EH (cell line): Measurements from ENCODE around the gene PHACTR1.

Source experiments
- DNase-seq: peaks from one replicate; pipeline ENCODE4 v3.0.0-alpha.2; 2015; ENCODE audit warnings: low read depth

PHACTR1 gene

DNA sequence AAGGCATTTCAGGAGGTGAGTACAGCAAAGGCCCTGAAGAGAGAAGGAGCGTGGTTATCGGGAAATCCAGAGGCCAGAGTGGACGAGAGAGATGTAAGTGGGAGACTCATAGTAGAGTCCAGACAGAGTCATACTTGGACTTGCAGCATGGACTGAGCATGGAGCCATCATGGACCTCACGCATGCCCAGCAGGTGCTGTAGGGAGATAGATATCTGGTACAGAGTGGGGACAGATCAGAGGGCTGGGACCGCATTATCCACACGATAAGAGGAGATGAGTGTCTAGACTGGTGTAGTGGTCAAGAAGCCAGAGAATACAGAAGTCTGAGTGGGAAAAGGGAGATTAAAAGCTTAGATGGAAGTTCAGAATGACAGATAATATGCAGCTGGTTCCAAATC lies 484.8 kb downstream of the PHACTR1 start:
- DNase-seq, result no peak

DNA sequence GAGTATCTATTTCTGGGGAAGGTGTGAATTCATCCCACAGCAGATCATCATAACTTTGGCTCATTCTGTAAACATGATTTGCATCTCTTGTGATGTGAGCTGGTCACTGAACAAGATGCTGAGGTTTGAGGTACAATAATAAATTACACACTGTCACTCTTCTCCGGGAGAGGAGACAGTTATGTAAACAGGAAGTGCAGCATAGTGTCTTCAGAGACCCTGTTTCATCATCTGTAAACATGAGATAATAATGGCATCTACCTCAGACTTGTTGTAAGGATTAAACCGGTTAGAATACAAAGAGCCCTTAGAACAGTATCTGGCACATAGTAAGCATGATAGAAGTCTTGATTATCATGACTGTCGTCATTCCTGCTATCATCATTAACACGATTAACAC lies 486.6 kb downstream of the PHACTR1 start:
- DNase-seq, result no peak

DNA sequence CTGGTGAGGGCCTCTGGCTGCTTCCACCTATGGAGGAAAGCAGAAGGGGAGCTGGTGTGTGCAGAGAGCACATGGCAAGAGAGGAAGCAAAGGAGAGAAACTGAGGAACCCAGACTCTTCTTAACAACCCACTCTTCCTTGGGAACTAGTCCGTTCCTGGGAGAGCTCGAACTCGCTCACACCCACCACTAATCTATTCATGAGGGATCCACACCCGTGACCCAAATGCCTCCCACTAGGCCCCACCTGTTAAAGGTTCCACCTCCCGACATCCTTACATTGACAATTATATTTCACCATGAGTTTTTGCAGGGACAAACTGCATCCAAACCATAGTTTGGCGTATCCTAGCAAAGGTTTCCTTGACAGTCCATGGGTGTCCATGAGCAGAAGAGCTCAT lies 488.5 kb downstream of the PHACTR1 start:
- no peak for DNase-seq

DNA sequence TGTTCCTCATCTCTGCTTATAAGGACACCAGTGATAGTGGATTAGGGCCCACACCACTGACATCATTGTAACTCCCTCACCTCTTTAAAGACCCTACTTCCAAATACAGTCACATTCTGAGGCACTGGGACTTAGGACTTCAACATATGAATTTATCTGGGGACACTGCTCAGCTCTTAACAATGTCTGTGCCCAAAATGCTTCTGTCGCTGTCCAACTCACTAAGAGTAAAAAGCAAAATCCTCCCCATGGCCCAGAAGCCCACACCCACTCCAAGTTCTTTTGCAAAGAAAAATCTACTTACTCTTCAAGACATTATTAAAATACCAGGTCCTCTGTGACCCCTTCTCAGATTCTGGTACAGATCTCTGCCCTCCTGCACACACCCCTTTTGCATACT lies 495.5 kb downstream of the PHACTR1 start:
- no peak for DNase-seq

GRCh38 chr6:13212538-13212937 lies 496.0 kb downstream of the PHACTR1 start:
- DNase-seq, result no peak

GRCh38 chr6:13215390-13215789 lies 498.8 kb downstream of the PHACTR1 start:
- DNase-seq, result no peak

- DNase-seq, result no peak
These were observed 499.9 kb downstream of the PHACTR1 start for GRCh38 chr6:13216236-13217014.

DNA sequence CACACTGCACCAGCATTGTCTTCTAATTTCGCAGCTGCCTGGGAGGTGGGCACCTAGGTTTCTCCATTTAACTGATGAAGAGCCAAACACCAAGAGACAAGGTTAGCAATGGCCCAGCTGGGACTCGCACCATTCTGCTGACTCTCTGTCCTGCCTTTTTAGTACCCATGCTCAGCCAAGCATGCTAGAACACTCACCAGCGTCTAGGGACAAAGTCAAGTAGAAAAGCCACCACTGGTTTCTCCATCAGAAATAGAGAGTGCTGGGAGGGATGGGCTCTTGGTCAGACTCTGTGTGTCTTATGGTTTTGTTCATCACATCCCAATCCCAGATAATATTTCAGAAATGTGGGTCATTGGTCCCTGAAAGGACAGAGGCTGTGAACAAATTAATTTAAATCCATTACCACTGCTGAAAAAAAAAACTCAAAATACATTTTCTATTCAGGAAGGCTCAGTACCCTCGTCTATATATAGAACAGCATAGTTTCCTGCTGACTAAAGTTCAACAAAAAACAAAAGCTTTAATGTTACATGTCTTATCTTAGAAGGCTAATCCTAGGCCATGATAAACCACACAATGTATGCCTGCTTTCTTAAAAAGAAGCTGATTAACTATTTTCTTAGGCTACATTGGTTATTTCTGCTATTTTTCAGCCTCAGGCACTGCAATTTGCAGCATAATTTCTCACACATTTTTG lies 500.8 kb downstream of the PHACTR1 start:
- DNase-seq, result peak; percentile 77

- DNase-seq, result no peak
These were observed 503.7 kb downstream of the PHACTR1 start for GRCh38 chr6:13220266-13220665.

DNA sequence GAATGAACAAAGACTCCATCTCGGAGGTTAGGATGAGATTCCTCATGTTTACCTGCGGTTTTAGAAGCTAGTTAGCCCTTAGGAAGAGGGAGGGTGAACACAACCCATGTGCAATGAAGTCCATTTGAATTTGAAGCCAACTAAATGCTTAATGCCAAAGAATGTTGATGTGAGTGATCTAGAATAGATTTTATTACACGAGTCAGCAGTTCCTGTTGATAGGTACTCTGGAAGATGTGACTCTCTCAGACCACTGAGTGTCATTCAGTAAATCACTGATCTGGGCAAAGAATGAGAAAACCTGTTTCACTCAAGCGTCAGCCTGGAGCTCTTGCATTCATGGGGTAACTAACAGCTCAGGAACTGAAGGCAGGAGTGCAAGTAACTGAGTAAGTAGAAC lies 505.5 kb downstream of the PHACTR1 start:
- no peak for DNase-seq

DNA sequence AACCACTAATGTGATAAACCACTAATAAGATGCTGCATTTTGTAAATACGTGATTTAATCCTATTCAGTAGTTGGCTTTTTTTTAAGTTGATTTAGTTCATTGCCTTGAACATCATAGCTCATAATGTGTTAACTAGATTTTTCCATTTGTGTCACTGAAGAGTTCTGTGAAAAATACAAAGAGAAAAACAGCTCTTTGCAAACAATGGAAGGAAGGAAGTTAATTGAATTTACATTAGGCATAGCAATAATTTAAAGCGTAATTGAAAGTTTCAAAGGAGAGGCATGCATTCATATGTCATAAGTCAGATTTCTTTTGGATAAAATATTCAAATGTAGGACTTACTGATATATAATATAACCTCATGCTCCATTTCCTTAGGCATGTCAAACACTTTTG lies 509.5 kb downstream of the PHACTR1 start:
- DNase-seq, result no peak

- no peak for DNase-seq
These were observed 512.0 kb downstream of the PHACTR1 start for GRCh38 chr6:13228264-13229204.

DNA sequence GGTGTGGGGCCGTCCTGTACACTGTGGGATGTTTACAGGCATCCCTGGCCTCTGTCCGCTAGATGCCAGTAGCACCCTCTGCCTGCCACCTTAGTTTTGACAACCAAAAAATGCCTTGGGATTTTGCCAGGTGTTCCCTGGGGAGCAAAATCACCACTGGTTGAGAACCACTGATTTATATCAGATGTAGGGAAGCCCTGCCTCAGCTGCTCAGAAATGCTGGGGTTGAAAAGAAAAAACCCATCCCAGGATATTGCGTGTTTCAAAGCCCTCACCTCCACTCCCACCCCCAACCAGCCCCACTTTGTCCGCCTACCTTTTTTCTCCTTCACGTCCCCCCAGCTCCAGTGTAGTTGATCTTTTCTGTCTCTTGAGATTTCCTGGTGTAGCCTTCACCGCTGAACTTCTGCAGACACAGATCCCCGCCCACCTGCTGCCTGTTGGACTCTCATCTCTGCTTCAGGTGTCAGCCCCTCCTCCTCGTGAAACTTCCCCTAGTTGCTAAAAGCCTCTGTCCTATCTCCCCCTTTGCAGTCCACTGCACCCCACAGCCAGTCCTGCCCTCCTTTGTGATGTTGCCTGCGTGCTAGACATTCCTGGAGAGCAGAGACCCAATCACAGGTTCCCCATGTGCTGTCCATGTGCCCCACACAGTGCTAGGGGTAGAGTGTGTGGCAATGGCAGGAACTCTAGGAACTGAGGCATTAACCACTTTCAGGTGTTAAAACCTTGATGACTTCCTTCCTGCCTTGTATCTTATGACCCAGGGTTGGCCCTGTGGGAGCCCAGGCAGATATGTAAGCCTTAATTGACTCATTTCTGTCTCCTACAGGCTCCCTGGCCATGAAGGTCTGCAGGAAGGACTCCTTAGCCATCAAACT lies 512.9 kb downstream of the PHACTR1 start:
- peak; percentile 46 for DNase-seq

- DNase-seq, result peak; percentile 42
These were observed 516.5 kb downstream of the PHACTR1 start for GRCh38 chr6:13233106-13233505.

GRCh38 chr6:13234130-13234529 lies 517.6 kb downstream of the PHACTR1 start:
- peak; percentile 97 for DNase-seq

GRCh38 chr6:13235339-13235738 lies 518.8 kb downstream of the PHACTR1 start:
- DNase-seq, result no peak

DNA sequence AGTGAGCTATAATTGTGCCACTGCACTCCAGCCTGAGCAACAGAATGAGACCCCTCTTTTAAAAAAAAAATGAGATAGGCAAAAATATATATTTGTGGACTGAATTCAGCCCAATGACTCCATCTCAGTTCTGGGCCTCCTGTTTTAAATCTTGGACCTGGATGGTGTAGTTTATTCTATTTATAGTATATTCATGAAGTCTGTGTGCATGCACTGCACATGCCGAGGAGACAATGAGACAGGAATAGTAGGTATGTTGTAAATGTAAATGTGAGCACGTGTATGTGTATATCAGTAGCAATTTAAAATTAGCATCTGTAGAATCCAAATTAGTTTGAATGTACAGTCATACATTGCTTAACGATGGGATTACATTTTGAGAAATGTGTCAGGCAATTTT lies 520.8 kb downstream of the PHACTR1 start:
- DNase-seq, result no peak

DNA sequence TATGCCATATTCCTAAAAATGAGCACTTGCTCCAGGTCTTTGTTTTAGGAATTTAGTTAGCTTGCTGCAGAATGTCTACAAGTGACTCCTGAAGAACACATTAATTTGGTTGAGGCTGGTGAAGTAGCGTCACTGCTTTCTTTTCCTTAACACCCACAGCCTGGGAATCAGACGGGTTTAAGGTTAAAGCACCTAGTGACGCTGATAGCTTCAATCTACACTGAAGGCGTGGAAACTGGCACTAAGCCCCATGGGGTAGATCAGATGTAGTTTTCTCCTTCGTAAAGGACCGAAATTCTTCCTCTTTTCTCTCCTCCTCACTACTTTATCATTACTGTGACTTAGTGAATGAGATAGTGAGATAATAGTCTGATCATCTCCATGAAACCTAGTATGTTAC lies 521.5 kb downstream of the PHACTR1 start:
- DNase-seq, result no peak

DNA sequence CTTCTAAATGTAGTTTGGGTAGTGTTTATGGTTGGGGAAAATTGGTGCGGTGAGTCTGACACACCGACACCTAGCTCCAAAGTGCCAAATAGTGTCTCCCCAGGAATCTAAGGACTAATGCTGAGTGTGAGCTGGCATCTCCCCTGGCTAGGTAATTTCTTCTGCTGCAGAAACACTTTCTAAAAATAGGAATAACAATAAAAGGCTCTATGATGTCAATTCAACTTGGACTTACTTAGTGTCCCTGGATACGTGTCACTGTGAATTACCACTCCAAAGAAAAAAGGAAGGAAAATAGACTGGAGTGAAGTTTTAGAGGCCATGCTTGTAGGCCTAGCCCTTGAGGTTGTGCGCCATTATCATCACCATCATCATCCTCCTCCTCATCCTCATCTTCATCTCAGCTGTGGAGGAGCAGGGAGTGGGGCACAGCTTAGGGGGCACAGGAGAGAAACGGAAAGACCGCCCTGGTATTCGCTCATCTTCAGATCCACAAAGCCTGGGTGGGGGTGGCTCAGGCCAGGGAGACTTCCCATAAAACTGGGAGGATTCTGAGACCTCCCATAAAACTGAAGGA lies 522.2 kb downstream of the PHACTR1 start:
- DNase-seq, result no peak

- DNase-seq, result no peak
These were observed 523.2 kb downstream of the PHACTR1 start for GRCh38 chr6:13239530-13240455.
